MM.1S (cell line): Measurements from ENCODE around the gene SCRT2.

Experiments used
- DNase-seq: peaks from one replicate; pipeline ENCODE4 v3.0.0-alpha.2; 2015
- H2AFZ ChIP-seq: fragments of 300-600 bp; sonication (generic); 2 replicates; pipeline ENCODE4 v1.6.0; 2016; ENCODE audit warnings: antibody characterized with exemption, low read length
- H3F3A ChIP-seq: fragments of 300-600 bp; sonication (generic); 2 replicates; pipeline ENCODE4 v1.6.1; 2016; ENCODE audit warnings: mild to moderate bottlenecking, antibody characterized with exemption, low read length, moderate library complexity, mixed read lengths; ENCODE audit not compliant: insufficient read depth
- H3K27ac ChIP-seq: fragments of 300-600 bp; sonication (generic); 2 replicates; pipeline ENCODE4 v1.5.1; 2016; ENCODE audit warnings: mild to moderate bottlenecking, low read length
- H3K27me3 ChIP-seq: fragments of 300-600 bp; sonication (generic); replicated peaks from 2 replicates; pipeline ENCODE4 v1.6.0; 2016; ENCODE audit warnings: low read length; ENCODE audit not compliant: insufficient read depth
- H3K36me3 ChIP-seq: fragments of 300-600 bp; sonication (generic); replicated peaks from 2 replicates; pipeline ENCODE4 v1.6.1; 2016; ENCODE audit warnings: mild to moderate bottlenecking, low read length, mixed read lengths; ENCODE audit not compliant: insufficient read depth
- H3K4me1 ChIP-seq: fragments of 300-600 bp; sonication (generic); 2 replicates; pipeline ENCODE4 v1.6.1; 2016; ENCODE audit warnings: low read length, mixed read lengths
- H3K4me2 ChIP-seq: fragments of 300-600 bp; sonication (generic); 2 replicates; pipeline ENCODE4 v1.6.0; 2016; ENCODE audit warnings: low read depth, low read length
- H3K4me3 ChIP-seq: fragments of 300-600 bp; sonication (generic); 2 replicates; pipeline ENCODE4 v1.5.1; 2016; ENCODE audit warnings: low read length, mixed read lengths
- H3K79me2 ChIP-seq: fragments of 300-600 bp; sonication (generic); 2 replicates; pipeline ENCODE4 v1.6.1; 2016; ENCODE audit warnings: mixed run types, low read length, mixed read lengths
- H3K9ac ChIP-seq: fragments of 300-600 bp; sonication (generic); 2 replicates; pipeline ENCODE4 v1.6.1; 2016; ENCODE audit warnings: low read length, mixed read lengths
- H3K9me2 ChIP-seq: fragments of 300-600 bp; sonication (generic); replicated peaks from 2 replicates; pipeline ENCODE4 v1.6.1; 2016; ENCODE audit warnings: mild to moderate bottlenecking, low read length, mixed read lengths; ENCODE audit not compliant: insufficient read depth
- H3K9me3 ChIP-seq: fragments of 300-600 bp; sonication (generic); replicated peaks from 2 replicates; pipeline ENCODE4 v1.6.1; 2016; ENCODE audit warnings: mild to moderate bottlenecking, low read length, mixed read lengths; ENCODE audit not compliant: insufficient read depth
- H4K20me1 ChIP-seq: fragments of 300-600 bp; sonication (generic); 2 replicates; pipeline ENCODE4 v1.6.1; 2016; ENCODE audit warnings: mild to moderate bottlenecking, low read length, moderate library complexity, mixed read lengths; ENCODE audit not compliant: insufficient read depth
- EZH2 ChIP-seq: fragments of 300-600 bp; sonication (generic); optimal IDR thresholded peaks from 2 replicates; pipeline ENCODE3; 2017; ENCODE audit warnings: low read depth, mild to moderate bottlenecking, antibody characterized with exemption, low read length, mixed read lengths
- EZH2phosphoT487 ChIP-seq: fragments of 300-600 bp; sonication (generic); IDR thresholded peaks from 2 replicates; pipeline ENCODE4 v1.6.1; 2018; ENCODE audit warnings: antibody characterized with exemption, low read length
- TF ChIP-seq, protein P1 (sequence below): fragments of 300-600 bp; sonication (generic); IDR thresholded peaks from 2 replicates; pipeline ENCODE4 v1.5.1; 2016; ENCODE audit warnings: antibody characterized with exemption, low read length, mixed read lengths

The SCRT2 gene

DNA sequence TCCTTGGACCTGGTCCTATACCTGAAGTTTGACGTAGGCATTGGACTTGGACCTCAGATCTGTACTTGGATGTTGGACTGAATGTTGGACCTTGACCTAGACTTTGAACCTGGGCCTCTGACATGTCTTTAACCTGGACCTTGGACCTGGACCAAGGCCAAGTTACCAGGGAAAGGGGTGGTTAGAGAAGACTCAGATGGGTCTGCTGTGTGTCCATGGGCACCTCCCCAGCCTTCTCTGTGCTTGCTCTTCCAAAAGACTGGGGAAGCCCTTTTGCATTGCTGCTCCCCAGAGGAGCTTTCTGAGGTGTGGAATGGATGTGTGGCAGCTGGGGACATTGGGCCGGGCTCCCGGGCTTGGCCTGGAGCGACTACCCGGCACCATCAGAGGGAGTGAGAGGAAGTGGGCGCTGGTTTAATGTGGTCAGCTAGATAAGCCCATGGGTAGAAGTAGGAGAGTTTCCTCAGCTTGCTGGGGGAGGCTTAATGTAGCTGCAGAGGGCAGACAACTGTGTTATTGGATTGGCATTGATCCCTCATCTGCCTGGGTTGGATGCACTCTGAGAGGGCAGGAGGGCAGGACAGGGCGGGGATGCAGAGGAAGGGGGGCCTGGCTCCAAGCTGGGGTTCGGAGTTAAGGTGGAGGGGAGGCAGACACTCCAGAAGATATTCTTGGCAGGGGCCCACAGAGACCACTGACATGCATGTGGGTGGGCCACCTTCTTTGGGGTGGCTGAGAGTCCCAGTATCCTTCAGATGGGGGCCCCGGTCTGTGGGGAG lies 4.2 kb downstream of the SCRT2 start:
- Histone ChIP-seq H3K79me2 (no peaks in the 10 kb centered on the region), H3K9ac (no peak overlapping the region), H3K4me2 (no peak overlapping the region)

DNA sequence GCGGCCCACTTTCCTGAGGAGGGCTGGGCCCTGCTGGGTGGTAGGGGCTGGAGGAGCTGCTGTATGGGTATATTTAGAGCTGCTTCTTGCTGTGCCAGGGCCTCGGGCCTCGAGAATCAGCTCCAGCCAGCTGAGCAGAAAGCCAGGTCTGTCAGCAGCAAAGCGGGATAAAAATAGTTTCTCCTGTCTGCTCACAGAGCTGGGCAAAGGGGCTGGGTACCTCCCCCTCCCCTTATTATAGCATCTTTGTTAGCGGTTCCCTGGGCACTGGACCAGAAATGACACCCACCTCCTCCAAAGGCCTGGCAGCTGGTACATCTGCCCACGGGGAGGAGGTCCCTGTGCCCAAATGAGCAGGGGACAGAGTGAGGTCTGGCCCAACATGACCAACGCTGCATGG lies 6.0 kb downstream of the SCRT2 start:
- H3K4me1 ChIP-seq = no peaks in the 10 kb centered on the region
- TF ChIP-seq EZH2phosphoT487 = no peak
- TF ChIP-seq, protein P1, sequence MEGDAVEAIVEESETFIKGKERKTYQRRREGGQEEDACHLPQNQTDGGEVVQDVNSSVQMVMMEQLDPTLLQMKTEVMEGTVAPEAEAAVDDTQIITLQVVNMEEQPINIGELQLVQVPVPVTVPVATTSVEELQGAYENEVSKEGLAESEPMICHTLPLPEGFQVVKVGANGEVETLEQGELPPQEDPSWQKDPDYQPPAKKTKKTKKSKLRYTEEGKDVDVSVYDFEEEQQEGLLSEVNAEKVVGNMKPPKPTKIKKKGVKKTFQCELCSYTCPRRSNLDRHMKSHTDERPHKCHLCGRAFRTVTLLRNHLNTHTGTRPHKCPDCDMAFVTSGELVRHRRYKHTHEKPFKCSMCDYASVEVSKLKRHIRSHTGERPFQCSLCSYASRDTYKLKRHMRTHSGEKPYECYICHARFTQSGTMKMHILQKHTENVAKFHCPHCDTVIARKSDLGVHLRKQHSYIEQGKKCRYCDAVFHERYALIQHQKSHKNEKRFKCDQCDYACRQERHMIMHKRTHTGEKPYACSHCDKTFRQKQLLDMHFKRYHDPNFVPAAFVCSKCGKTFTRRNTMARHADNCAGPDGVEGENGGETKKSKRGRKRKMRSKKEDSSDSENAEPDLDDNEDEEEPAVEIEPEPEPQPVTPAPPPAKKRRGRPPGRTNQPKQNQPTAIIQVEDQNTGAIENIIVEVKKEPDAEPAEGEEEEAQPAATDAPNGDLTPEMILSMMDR = no peak
- TF ChIP-seq EZH2 = no peak
- no peak overlapping the region for H3K4me2 ChIP-seq
- H3K9me2 ChIP-seq = no peaks in the 10 kb centered on the region
- H3K79me2 ChIP-seq = no peaks in the 10 kb centered on the region
- H3K9me3 ChIP-seq = no peaks in the 10 kb centered on the region
- H3K27me3 ChIP-seq = peaks cover 24% of the 10 kb centered on the region
- no peaks in the 10 kb centered on the region for H3K36me3 ChIP-seq
- no peak overlapping the region for H3K4me3 ChIP-seq
- no peaks in the 10 kb centered on the region for H4K20me1 ChIP-seq
- no peak for DNase-seq
- no peak overlapping the region for H2AFZ ChIP-seq
- no peaks in the 10 kb centered on the region for H3F3A ChIP-seq
- H3K9ac ChIP-seq = no peak overlapping the region
- H3K27ac ChIP-seq = no peak overlapping the region

More for the DNA sequence above, 4.2 kb downstream of the SCRT2 start:
- no peak for TF ChIP-seq EZH2
- TF ChIP-seq EZH2phosphoT487 = no peak
- TF ChIP-seq, protein P1 = no peak
- no peak for DNase-seq
- H2AFZ ChIP-seq = no peak overlapping the region
- no peak overlapping the region for H3K27ac ChIP-seq
- H3K27me3 ChIP-seq = peaks cover 33% of the 10 kb centered on the region
- H4K20me1 ChIP-seq = no peaks in the 10 kb centered on the region
- no peaks in the 10 kb centered on the region for H3K36me3 ChIP-seq
- no peaks in the 10 kb centered on the region for H3F3A ChIP-seq
- H3K4me3 ChIP-seq = no peak overlapping the region
- peaks cover 8% of the 10 kb centered on the region; the same call in 1 of the 2 replicates for H3K4me1 ChIP-seq
- H3K9me2 ChIP-seq = no peaks in the 10 kb centered on the region
- no peaks in the 10 kb centered on the region for H3K9me3 ChIP-seq

DNA sequence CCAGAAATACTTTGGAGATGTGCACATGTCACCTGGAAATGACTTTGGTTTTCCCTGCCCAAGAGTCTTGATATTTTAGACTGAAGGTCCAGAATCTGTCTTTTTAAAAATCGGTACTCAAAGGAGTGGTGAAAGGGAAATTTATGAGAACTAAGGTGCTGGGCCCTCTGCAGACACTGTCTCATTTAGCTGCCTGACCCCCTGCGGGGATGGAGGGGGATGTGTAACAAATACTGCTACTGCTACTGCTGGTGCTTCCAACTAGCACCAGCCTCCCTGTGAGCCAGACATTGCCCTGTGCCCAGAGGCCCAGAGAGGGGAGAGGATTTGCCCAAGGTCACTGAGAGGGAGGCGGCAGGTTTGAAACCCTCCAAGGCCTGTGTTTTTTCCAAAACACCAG lies 7.0 kb downstream of the SCRT2 start:
- Histone ChIP-seq H4K20me1 (no peaks in the 10 kb centered on the region), H2AFZ (no peak overlapping the region), H3K79me2 (no peaks in the 10 kb centered on the region), H3K4me1 (no peaks in the 10 kb centered on the region), H3K4me2 (no peak overlapping the region), H3K36me3 (no peaks in the 10 kb centered on the region), H3K27ac (no peak overlapping the region), H3K9ac (no peak overlapping the region), H3K27me3 (peaks cover 17% of the 10 kb centered on the region), H3K9me2 (no peaks in the 10 kb centered on the region), H3F3A (no peaks in the 10 kb centered on the region), H3K4me3 (no peak overlapping the region), H3K9me3 (no peaks in the 10 kb centered on the region)
- no peak for TF ChIP-seq EZH2
- TF ChIP-seq, protein P1 = no peak
- no peak for TF ChIP-seq EZH2phosphoT487
- no peak for DNase-seq
